Measurements from ENCODE around the gene LEFTY2. TPM values are rescaled to one million over a fixed set of nuclear protein-coding genes. Genes with fewer than 3 reads are reported as not detected.

Gene LEFTY2
- total and polyA plus RNA-seq, 9 of the 15 experiments (the other 6 are each of a cell fraction or from before 2014, with no cell fraction given): 0.04 to 0.14 TPM; not detected in 7

GRCh38 chr1:225923692-225924555, 17.1 kb downstream of the LEFTY2 start, which contains the start of gene PYCR2 (continued):
- TF ChIP-seq ZNF609 (CRISPR knock-in tag; IDR thresholded peaks at IDR 0.05; ENCODE audit: borderline replicate concordance) (no peak; the same call in 1 of the 2 replicates), CBX5 (IDR thresholded peaks at IDR 0.05; ENCODE audit: borderline replicate concordance, low read depth) (no peak), RCOR1 (IDR thresholded peaks at IDR 0.05; ENCODE audit: borderline replicate concordance in 1 of 2, low read depth in 2 of 2, low read length in 2 of 2) (peak in 1 of 2 experiments; percentile 53; a peak in 2 of 4 replicates), MAFK (IDR thresholded peaks at IDR 0.05; ENCODE audit: low read length) (0 out of 2 replicates have a peak, but pooled peaks have one; percentile 3), CEBPB (tag; IDR thresholded peaks at IDR 0.05) (peak; percentile 96), SREBF2 (CRISPR knock-in tag; IDR thresholded peaks at IDR 0.05) (no peak), CREB5 (CRISPR knock-in tag; IDR thresholded peaks at IDR 0.05) (no peak), EP300 (IDR thresholded peaks at IDR 0.05; ENCODE audit: low read length) (peak; percentile 41), RBFOX2 (IDR thresholded peaks at IDR 0.05; ENCODE audit: low read depth, low read length) (peak; percentile 99), HBP1 (CRISPR knock-in tag; IDR thresholded peaks at IDR 0.05) (0 out of 2 replicates have a peak, but pooled peaks have one; percentile 21), E2F5 (CRISPR knock-in tag; IDR thresholded peaks at IDR 0.05) (peak; percentile 74; the same call in 1 of the 2 replicates), CTBP1 (IDR thresholded peaks at IDR 0.05; ENCODE audit: borderline replicate concordance) (peak; percentile 71), PTTG1 (tag; IDR thresholded peaks at IDR 0.05; ENCODE audit: low read depth) (no peak), RBM25 (IDR thresholded peaks at IDR 0.05; ENCODE audit: low read depth, low read length, severe bottlenecking) (peak; percentile 100), PREB (CRISPR knock-in tag; IDR thresholded peaks at IDR 0.05) (no peak), SIX5 (IDR thresholded peaks at IDR 0.05; ENCODE audit: borderline replicate concordance in 1 of 2, insufficient read depth in 1 of 2, low read depth in 1 of 2, low read length in 2 of 2) (no peak; a peak in 2 of 4 replicates)
